GM12872 (cell line): ENCODE measurements around the gene CPNE2.

Experiments used
- CTCF ChIP-seq: IDR thresholded peaks from 3 replicates; pipeline ENCODE4 v1.5.1; 2011; ENCODE audit warnings: low read depth, mild to moderate bottlenecking, low read length, moderate library complexity; ENCODE audit not compliant: insufficient read depth

CPNE2 gene

DNA sequence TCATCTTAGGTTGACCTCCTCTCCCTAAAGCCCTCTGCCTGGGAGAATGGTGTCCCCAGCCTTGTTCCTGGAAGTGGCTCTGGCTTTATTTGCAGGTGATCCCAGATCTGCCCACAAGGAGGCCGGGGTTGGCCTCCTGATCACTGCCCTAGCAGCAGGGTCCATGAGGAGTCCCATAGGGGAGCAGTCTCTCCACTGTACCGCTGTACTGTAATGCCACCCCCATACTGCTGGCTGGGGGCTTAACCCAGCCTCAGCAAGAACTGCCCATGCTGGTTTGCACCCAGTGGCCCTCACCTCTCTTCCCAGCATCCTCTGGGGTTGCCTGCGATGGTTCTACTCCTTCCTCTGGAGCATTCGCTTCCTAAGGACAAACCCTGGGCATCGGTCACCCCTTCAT lies 54.4 kb downstream of the CPNE2 start:
- TF ChIP-seq CTCF: peak; percentile 40; the same call in 1 of the 3 replicates

DNA sequence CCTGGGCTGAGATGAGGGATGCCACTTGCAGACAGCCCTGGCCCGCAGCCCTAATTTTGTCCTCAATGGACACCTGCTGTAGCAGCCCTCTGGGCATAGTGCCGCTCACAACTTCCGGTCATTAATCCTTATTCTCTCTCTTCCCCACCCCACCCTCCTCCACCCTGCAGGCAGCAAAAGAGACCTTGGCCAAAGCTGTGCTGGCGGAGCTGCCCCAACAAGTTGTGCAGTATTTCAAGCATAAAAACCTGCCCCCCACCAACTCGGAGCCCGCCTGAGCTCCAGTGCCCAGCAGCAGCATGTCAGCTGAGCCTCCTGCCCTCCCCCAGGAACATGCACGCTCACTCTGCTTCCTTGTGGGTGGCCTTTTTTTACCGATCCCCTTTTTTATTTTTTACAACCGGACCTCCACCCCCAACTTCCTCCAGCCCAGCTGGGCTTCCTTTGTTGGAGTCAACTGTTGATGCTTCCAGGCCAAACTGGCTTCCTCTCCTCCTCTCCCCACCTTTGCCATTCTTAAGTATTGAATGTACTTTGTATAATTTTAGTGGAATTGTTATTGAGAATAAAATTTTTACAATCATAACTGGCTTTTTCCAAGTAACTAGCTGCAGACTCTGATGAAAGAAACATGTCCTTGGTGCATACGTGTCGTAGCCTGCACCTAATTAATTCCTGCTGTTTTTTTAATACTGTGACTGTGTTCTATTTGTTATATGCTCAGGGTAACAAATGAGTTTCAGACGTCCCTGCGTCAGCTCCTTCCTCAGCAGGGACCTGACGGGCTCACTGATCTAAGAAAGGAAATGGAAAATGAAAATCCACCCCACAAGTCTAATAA lies 55.2 kb downstream of the CPNE2 start:
- no peak for TF ChIP-seq CTCF

GRCh38 chr16:57148481-57148880 lies 56.1 kb downstream of the CPNE2 start:
- TF ChIP-seq CTCF: no peak

DNA sequence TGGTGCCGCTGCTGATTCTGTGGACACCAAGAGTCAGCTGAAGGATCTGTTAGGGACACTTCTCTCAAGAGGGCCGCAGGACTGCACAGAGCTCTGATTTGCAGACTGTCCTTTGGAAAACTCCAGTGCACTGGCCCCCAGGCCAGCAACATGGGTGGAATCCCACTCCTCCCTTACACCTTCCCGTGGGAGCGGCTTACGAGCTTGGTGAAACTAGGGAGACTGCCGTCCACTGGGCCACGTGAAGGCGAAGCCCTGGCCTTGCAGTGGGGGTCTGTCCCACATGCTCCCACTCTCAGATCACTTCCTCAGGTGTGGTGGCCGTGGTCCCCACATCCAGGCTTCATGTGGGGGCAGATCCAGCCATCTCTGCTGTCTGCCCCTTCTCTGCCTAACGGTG lies 57.0 kb downstream of the CPNE2 start:
- TF ChIP-seq CTCF: no peak

GRCh38 chr16:57150682-57151330 lies 58.4 kb downstream of the CPNE2 start:
- TF ChIP-seq CTCF: no peak

DNA sequence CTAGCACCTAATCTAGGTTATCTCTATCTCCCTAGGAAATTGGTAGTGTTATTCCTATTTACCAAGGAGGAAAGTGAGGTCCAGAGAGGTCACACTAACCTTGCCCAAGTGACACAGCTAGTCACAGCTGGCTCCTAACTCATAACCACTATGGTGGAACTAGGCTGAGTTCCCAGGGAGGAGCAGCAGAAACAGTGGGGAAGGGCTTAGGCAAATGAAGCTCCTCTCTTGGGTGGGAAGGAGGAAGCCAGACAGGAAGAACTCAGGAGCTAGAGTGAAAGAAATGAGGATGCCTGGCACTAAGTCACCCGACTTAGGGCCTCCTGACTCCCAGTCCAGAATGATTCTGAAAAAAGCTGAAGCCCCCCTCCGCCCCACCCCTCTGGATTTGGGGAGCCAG lies 59.0 kb downstream of the CPNE2 start:
- TF ChIP-seq CTCF: no peak

GRCh38 chr16:57152096-57153093 lies 60.0 kb downstream of the CPNE2 start:
- no peak for TF ChIP-seq CTCF
